CD4-positive, CD25-positive, alpha-beta regulatory T cell (primary cell): ENCODE data around the gene SUPT6H. TPM values are rescaled to one million over a fixed set of nuclear protein-coding genes. Genes with fewer than 3 reads are reported as not detected.

Experiments used
- ATAC-seq, 2 donors: fragments of 150-1000 bp; cut with Tn5 transposase; one replicate each; pipeline ENCODE4 v1.10.0; 2021; ENCODE audit warnings: low read depth in 2 of 2, moderate number of reproducible peaks in 2 of 2, moderate library complexity in 1 of 2
- DNase-seq, 3 donors: peaks; one replicate each; pipeline versions ENCODE4 v3.0.0 to v3.0.0-alpha.2; 2012 to 2022; ENCODE audit warnings: mixed read lengths in 1 of 3
- H3K27ac ChIP-seq: one replicate; pipeline ENCODE4 v1.7.0; 2013; ENCODE audit warnings: mild to moderate bottlenecking, low read length; ENCODE audit not compliant: insufficient read depth, poor library complexity, severe bottlenecking
- H3K27me3 ChIP-seq: one replicate; pipeline ENCODE4 v1.7.0; 2013; ENCODE audit warnings: low read length; ENCODE audit not compliant: control insufficient read depth, insufficient read depth
- H3K36me3 ChIP-seq: one replicate; pipeline ENCODE4 v1.7.0; 2013; ENCODE audit warnings: mild to moderate bottlenecking, low read length, moderate library complexity; ENCODE audit not compliant: control insufficient read depth, insufficient read depth
- H3K4me1 ChIP-seq: 2 replicates; pipeline ENCODE4 v1.7.0; 2013; ENCODE audit warnings: mild to moderate bottlenecking, low read length; ENCODE audit not compliant: insufficient read depth, control insufficient read depth, poor library complexity, severe bottlenecking
- H3K4me3 ChIP-seq: one replicate; pipeline ENCODE4 v1.7.0; 2013; ENCODE audit warnings: low read depth, mild to moderate bottlenecking, low read length, moderate library complexity
- H3K9me3 ChIP-seq, 2 experiments: 1 replicate in 1 of 2; 2 replicates in 1 of 2; pipeline ENCODE4 v1.7.0; 2013; ENCODE audit warnings: low read length in 2 of 2, mild to moderate bottlenecking in 1 of 2, moderate library complexity in 1 of 2; ENCODE audit not compliant: control insufficient read depth in 2 of 2
- H3K27ac Mint-ChIP-seq, 3 donors: one replicate each; pipeline ENCODE4 v1.8.0; 2020 to 2022; ENCODE audit warnings: mild to moderate bottlenecking in 3 of 3, mixed read lengths in 3 of 3, moderate library complexity in 2 of 3
- H3K27me3 Mint-ChIP-seq: one replicate; pipeline ENCODE4 v1.8.0; 2022; ENCODE audit warnings: mild to moderate bottlenecking, mixed read lengths
- H3K36me3 Mint-ChIP-seq: one replicate; pipeline ENCODE4 v1.8.0; 2020; ENCODE audit warnings: mixed read lengths
- H3K4me1 Mint-ChIP-seq, 4 donors: one replicate each; pipeline ENCODE4 v1.8.0; 2020 to 2022; ENCODE audit warnings: mixed read lengths in 4 of 4, mild to moderate bottlenecking in 1 of 4
- H3K4me3 Mint-ChIP-seq, 4 donors: one replicate each; pipeline ENCODE4 v1.8.0; 2020 to 2022; ENCODE audit warnings: mild to moderate bottlenecking in 4 of 4, mixed read lengths in 4 of 4, moderate library complexity in 3 of 4
- H3K9me3 Mint-ChIP-seq, 7 donors: one replicate each; pipeline ENCODE4 v1.8.0; 2020 to 2022; ENCODE audit warnings: mixed read lengths in 7 of 7, mild to moderate bottlenecking in 3 of 7, moderate library complexity in 2 of 7
- polyA plus RNA-seq, 4 donors: library from polyadenylated mRNA; unstranded; fragments of 300-500 nt; fragmentation: Illumina TruSeq; gene quantifications; one replicate each; pipeline ENCODE4 v1.2.3, GENCODE V29; 2021
- total RNA-seq: library from RNA; stranded (reverse); gene quantifications from one replicate; pipeline ENCODE4 v1.2.3, GENCODE V29; 2022

SUPT6H gene
- total and polyA plus RNA-seq, 5 donors from 2014 or later: 8.3 to 167 (median 8.9) TPM

DNA sequence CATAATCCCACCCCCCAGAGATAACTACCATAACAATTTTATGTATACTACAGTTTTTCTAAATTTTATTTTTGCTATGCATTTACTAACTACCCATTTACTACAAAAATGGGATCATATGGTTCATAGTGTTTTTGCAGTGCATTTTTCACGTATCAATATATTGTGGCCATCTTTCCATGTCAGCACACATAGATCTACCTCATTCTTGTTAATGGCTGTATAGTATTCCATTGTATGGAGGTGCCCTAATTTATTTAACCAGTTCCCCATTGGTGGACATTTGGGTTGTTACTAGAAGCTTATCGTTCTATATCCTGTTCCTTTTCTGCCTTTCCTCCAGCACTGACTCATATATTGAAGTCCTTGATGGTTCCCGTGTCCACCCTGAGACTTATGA, 27.0 kb downstream of the SUPT6H start:
- no peak for DNase-seq
- Mint-ChIP-seq H3K27ac (no peak overlapping the region), H3K36me3 (peaks cover 49% of the 10 kb centered on the region)

DNA sequence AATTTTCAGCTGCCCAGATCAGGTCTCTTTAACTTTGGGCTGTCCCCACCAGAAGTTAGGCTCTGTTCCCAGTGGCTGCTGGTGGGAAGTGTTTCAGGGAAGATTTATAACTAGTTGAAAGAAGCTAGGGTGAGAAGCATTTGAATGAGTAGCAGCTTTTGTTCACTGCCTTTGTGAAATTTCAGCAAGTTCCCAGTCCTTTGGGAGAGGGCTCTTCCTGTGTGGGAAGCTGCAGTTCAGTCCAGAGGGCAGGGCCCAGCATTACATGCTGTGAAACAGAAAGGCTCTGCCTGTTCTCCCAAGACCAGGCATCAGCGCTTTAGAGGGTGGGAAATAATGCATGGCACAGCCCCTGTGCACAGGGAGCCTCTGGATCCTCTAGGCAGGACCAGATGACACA, 31.9 kb downstream of the SUPT6H start:
- Mint-ChIP-seq H3K4me1 (peaks cover 0 to 2% (median 0%) of the 10 kb centered on the region in 4 donors), H3K27me3 (no peaks in the 10 kb centered on the region), H3K27ac (peak overlapping the region in 1 of 3 donors; percentile 65), H3K9me3 (no peaks in the 10 kb centered on the region), H3K4me3 (no peak overlapping the region), H3K36me3 (peaks cover 41% of the 10 kb centered on the region)
- H3K9me3 ChIP-seq: no peaks in the 10 kb centered on the region
- no peaks in the 10 kb centered on the region for H3K4me1 ChIP-seq
- H3K4me3 ChIP-seq: no peak overlapping the region
- H3K36me3 ChIP-seq: peaks cover 80% of the 10 kb centered on the region
- H3K27me3 ChIP-seq: no peaks in the 10 kb centered on the region
- H3K27ac ChIP-seq: no peak overlapping the region
- ATAC-seq (no peak), DNase-seq (no peak)

More for the DNA sequence above, 27.0 kb downstream of the SUPT6H start:
- Histone ChIP-seq H3K4me1 (no peaks in the 10 kb centered on the region), H3K27me3 (no peaks in the 10 kb centered on the region), H3K9me3 (no peaks in the 10 kb centered on the region), H3K36me3 (peaks cover 86% of the 10 kb centered on the region), H3K27ac (no peak overlapping the region), H3K4me3 (no peak overlapping the region)
- no peaks in the 10 kb centered on the region for H3K9me3 Mint-ChIP-seq
- no peak overlapping the region for H3K4me3 Mint-ChIP-seq
- H3K27me3 Mint-ChIP-seq: no peaks in the 10 kb centered on the region
- H3K4me1 Mint-ChIP-seq: peaks cover 0 to 2% (median 0%) of the 10 kb centered on the region in 4 donors
- ATAC-seq: no peak

DNA sequence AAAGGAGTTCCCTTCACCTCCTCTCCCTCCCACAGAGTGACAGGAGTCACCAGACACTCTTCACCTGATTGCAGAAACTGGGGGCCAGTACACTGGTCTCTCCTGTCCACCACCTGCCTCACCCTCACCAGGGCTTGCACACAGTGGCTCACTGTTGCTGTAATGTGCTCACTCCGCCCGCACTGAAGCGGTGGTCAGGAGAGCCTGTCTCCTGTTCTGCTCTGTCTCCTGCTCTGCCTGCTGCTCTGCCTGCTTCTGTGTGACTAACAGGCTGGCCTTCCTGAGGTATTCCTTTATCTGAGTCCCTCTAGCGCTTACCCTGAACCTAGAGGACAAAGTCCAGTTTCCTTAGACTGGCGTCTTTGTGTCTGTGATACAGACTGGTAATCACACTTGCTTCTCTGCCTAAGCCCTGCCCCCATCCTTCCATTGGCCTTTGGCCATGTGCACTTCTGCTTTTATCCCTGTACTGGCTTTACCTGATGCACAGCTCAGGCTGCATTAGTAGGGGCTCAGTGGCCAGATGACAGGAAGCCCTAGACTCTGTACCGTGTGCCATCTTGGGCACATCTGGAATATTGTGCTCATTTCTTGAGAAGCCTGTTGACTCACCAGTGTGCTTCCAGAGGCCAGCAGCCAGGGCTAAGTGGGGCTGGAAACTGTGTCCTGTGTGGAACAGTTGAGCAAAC, 36.4 kb downstream of the SUPT6H start:
- Mint-ChIP-seq H3K27me3 (no peaks in the 10 kb centered on the region), H3K9me3 (peaks cover 0 to 2% (median 0%) of the 10 kb centered on the region in 7 donors), H3K4me1 (peaks cover 0 to 2% (median 0%) of the 10 kb centered on the region in 4 donors), H3K36me3 (peaks cover 47% of the 10 kb centered on the region), H3K4me3 (no peak overlapping the region), H3K27ac (no peak overlapping the region)
- Histone ChIP-seq H3K27me3 (no peaks in the 10 kb centered on the region), H3K4me3 (no peak overlapping the region), H3K4me1 (no peaks in the 10 kb centered on the region), H3K27ac (no peak overlapping the region), H3K36me3 (peaks cover 90% of the 10 kb centered on the region), H3K9me3 (no peaks in the 10 kb centered on the region)
- ATAC-seq: no peak
- no peak for DNase-seq

DNA sequence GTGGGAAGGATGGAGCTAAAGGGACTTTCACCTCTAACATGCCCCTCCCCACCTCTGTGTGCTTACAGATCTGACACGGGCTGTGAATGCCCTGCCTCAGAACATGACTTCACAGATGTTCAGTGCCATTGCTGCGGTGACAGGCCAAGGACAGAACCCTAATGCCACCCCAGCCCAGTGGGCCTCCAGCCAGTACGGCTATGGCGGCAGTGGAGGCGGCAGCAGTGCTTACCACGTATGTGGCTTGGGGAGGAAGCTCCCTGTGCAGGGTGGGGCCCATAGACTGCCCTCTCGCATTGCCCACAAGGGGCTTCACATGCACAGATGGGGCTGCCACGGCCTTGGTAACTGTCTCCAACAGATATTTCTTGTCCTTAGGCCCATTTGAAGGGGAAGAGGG, 38.3 kb downstream of the SUPT6H start:
- Mint-ChIP-seq H3K27ac (no peak overlapping the region), H3K4me3 (no peak overlapping the region), H3K4me1 (peaks cover 0 to 3% (median 0%) of the 10 kb centered on the region in 4 donors), H3K9me3 (peaks cover 0 to 2% (median 0%) of the 10 kb centered on the region in 7 donors), H3K27me3 (no peaks in the 10 kb centered on the region), H3K36me3 (peaks cover 38% of the 10 kb centered on the region)
- Histone ChIP-seq H3K4me1 (no peaks in the 10 kb centered on the region), H3K27me3 (no peaks in the 10 kb centered on the region), H3K27ac (no peak overlapping the region), H3K4me3 (no peak overlapping the region), H3K36me3 (peaks cover 73% of the 10 kb centered on the region), H3K9me3 (no peaks in the 10 kb centered on the region)
- ATAC-seq (no peak), DNase-seq (no peak)

DNA sequence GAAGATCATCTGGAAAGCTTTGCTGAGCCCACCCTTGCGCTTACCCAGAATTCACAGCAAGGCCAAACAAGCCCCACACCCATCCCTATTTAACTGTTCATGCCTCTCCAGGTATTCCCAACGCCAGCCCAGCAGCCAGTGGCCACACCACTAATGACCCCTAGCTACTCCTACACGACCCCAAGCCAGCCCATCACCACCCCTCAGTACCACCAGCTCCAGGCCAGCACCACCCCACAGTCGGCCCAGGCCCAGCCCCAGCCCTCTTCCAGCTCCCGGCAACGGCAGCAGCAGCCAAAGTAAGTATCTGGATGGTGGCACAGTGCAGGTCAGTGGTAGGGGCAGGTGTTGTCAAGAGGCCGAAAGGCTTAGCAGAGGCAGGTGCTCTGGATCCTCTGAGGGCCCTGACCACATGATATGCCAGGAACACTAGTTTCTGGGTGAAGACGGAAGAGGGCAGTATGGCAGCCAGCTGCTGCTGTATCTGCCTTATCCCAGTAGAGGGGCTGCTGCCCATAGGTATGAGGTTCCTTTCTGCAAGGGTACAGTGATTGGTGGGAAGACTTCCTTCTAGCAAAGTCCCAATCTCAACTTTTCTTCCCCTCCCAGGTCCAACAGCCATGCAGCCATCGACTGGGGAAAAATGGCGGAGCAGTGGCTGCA, 39.0 kb downstream of the SUPT6H start:
- Histone ChIP-seq H3K4me1 (no peaks in the 10 kb centered on the region), H3K9me3 (no peaks in the 10 kb centered on the region), H3K36me3 (peaks cover 67% of the 10 kb centered on the region), H3K27me3 (no peaks in the 10 kb centered on the region), H3K27ac (no peak overlapping the region), H3K4me3 (no peak overlapping the region)
- Mint-ChIP-seq H3K27ac (peak overlapping the region in 2 of 3 donors; percentile 20 to 76), H3K4me3 (no peak overlapping the region), H3K27me3 (no peaks in the 10 kb centered on the region), H3K4me1 (peaks cover 0 to 3% (median 0%) of the 10 kb centered on the region in 4 donors), H3K9me3 (peaks cover 0 to 2% (median 0%) of the 10 kb centered on the region in 7 donors), H3K36me3 (peaks cover 36% of the 10 kb centered on the region)
- DNase-seq (no peak), ATAC-seq (no peak)

DNA sequence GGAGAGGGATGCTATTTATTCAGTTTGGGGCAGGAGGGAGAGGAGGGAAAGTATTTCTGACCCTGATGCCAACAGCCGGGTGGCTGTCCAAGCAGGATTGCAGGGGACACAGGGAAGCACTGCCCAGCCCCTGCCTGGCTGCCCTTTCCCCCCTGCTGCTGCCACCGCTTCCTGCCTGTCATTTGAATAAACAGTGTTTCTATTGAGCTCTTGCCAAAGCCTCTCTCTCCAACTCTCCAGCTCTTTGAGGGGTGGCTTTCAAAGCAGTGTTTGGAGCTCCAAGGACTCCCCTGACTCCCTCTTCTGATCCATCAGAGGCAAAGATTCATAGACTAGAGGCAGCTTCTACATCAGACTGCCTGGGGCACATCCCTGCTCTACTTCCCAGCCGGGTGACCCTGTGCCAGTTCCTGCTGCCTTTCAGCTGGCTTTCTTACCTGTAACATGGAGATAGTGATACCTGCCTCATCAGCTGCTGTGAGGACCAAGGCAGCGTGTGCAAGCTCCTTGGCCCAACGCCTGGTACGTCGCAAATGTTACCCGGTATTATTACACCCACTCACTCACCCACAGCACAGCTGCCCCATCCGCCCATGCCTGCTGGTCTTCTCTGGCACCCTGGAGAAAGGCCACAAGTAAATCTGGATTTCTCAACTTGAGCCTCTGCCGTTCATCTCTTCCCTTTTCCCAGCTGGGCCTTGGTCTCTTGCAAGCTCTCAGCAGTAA, 40.2 kb downstream of the SUPT6H start:
- H3K36me3 Mint-ChIP-seq: peaks cover 36% of the 10 kb centered on the region
- ATAC-seq: no peak
- H3K27ac Mint-ChIP-seq: peak overlapping the region in 2 of 3 donors; percentile 36 to 87
- peaks cover 0 to 3% (median under 1%) of the 10 kb centered on the region in 4 donors for H3K4me1 Mint-ChIP-seq
- DNase-seq: no peak
- peaks cover 59% of the 10 kb centered on the region for H3K36me3 ChIP-seq
- H3K27me3 Mint-ChIP-seq: no peaks in the 10 kb centered on the region
- H3K4me3 ChIP-seq: no peak overlapping the region
- no peak overlapping the region for H3K4me3 Mint-ChIP-seq
- peaks cover 0 to 2% (median 0%) of the 10 kb centered on the region in 7 donors for H3K9me3 Mint-ChIP-seq
- H3K27me3 ChIP-seq: no peaks in the 10 kb centered on the region
- H3K9me3 ChIP-seq: no peaks in the 10 kb centered on the region
- no peaks in the 10 kb centered on the region for H3K4me1 ChIP-seq
- no peak overlapping the region for H3K27ac ChIP-seq

DNA sequence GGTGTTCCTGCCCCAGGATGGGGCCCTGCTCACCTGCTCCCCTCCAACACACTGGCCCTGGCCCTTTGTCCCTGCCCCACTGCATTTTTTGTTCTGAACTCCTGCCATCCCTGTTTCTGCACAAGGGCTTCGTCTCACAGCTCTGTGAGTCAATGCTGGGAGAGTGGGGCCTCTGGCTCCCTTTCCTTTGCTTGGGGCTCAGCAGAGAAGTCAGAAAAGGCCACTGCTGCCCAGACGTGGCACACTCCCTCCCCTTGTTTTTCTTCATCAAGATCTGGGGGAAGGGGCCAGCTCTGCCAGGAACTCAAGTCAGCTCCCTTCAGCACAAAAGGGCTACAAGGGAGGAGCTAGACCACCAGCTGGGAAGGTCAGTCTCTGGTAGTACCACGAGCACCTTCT, 40.7 kb downstream of the SUPT6H start:
- Mint-ChIP-seq H3K4me3 (no peak overlapping the region), H3K9me3 (peaks cover 0 to 2% (median 0%) of the 10 kb centered on the region in 7 donors), H3K4me1 (peaks cover 0 to 7% (median 2%) of the 10 kb centered on the region in 4 donors), H3K36me3 (peaks cover 32% of the 10 kb centered on the region), H3K27me3 (no peaks in the 10 kb centered on the region), H3K27ac (peak overlapping the region in 1 of 3 donors; percentile 15)
- Histone ChIP-seq H3K4me1 (no peaks in the 10 kb centered on the region), H3K9me3 (no peaks in the 10 kb centered on the region), H3K27me3 (no peaks in the 10 kb centered on the region), H3K36me3 (peaks cover 54% of the 10 kb centered on the region), H3K4me3 (no peak overlapping the region), H3K27ac (no peak overlapping the region)
- DNase-seq (no peak), ATAC-seq (no peak)
